WTC11 (cell line): ENCODE results near the gene ARMC9. TPM values are rescaled to one million over a fixed set of nuclear protein-coding genes. Genes with fewer than 3 reads are reported as not detected.

ENCODE experiments used
- ATAC-seq: fragments of 200-7000 bp; cut with Tn5 transposase; 2 replicates; pipeline ENCODE4 v1.10.0; 2021; ENCODE audit warnings: mild to moderate bottlenecking, moderate library complexity
- CTCF ChIA-PET: fragments of 300-600 bp; sonication (Branson Sonifier 250); formaldehyde crosslinking; loops from one replicate; lab custom pipeline; 2021; ENCODE audit warnings: antibody characterized with exemption; lab: Charles Lee
- POLR2A ChIA-PET: fragments of 350-600 bp; sonication (Branson Sonifier 250); formaldehyde crosslinking; loops from one replicate; lab custom pipeline; 2021; ENCODE audit warnings: antibody characterized with exemption; lab: Charles Lee
- DNase-seq: peaks from one replicate; pipeline ENCODE4 v3.0.0; 2021; ENCODE audit warnings: low spot score
- H3K27ac Mint-ChIP-seq: 2 replicates; pipeline ENCODE4 v1.8.0; 2021; ENCODE audit warnings: mixed read lengths
- H3K27me3 Mint-ChIP-seq: 2 replicates; pipeline ENCODE4 v1.8.0; 2021; ENCODE audit warnings: low read depth, mild to moderate bottlenecking, moderate library complexity, mixed read lengths
- H3K36me3 Mint-ChIP-seq: 2 replicates; pipeline ENCODE4 v1.8.0; 2021; ENCODE audit warnings: mixed read lengths
- H3K4me1 Mint-ChIP-seq: 2 replicates; pipeline ENCODE4 v1.8.0; 2022; ENCODE audit warnings: mixed read lengths
- H3K4me3 Mint-ChIP-seq: 2 replicates; pipeline ENCODE4 v1.8.0; 2021; ENCODE audit warnings: mild to moderate bottlenecking, moderate library complexity, mixed read lengths
- H3K9me3 Mint-ChIP-seq: 2 replicates; pipeline ENCODE4 v1.8.0; 2021; ENCODE audit warnings: mixed read lengths
- EMX1 ChIP-seq: fragments of 250-450 bp; sonication (Bioruptor Pico); IDR thresholded peaks from 2 replicates; pipeline ENCODE4 v1.8.0; 2021; ENCODE audit warnings: mild to moderate bottlenecking
- FOXP4 ChIP-seq: sonication (generic); formaldehyde crosslinking; IDR thresholded peaks from 2 replicates; pipeline ENCODE4 v1.8.0; 2022; ENCODE audit warnings: mild to moderate bottlenecking, missing genetic modification reagents
- IRF2 ChIP-seq: sonication (generic); formaldehyde crosslinking; IDR thresholded peaks from 2 replicates; pipeline ENCODE4 v1.8.0; 2022; ENCODE audit warnings: low read depth, missing genetic modification reagents, borderline replicate concordance
- KAT7 ChIP-seq: sonication (generic); formaldehyde crosslinking; IDR thresholded peaks from 2 replicates; pipeline ENCODE4 v1.8.1; 2023; ENCODE audit warnings: missing genetic modification reagents, mild to moderate bottlenecking, borderline replicate concordance
- MLX ChIP-seq: sonication (generic); formaldehyde crosslinking; IDR thresholded peaks from 2 replicates; pipeline ENCODE4 v1.8.1; 2023; ENCODE audit warnings: mild to moderate bottlenecking, missing genetic modification reagents, moderate library complexity
- MXD4 ChIP-seq: fragments of 250-450 bp; sonication (Bioruptor Pico); IDR thresholded peaks from 2 replicates; pipeline ENCODE4 v1.8.0; 2021; ENCODE audit warnings: mild to moderate bottlenecking, moderate library complexity, borderline replicate concordance
- MYBL2 ChIP-seq: sonication (generic); formaldehyde crosslinking; IDR thresholded peaks from 2 replicates; pipeline ENCODE4 v1.8.1; 2023; ENCODE audit warnings: mild to moderate bottlenecking, moderate library complexity, missing genetic modification reagents
- NFATC4 ChIP-seq: fragments of 250-450 bp; sonication (Bioruptor Pico); IDR thresholded peaks from 2 replicates; pipeline ENCODE4 v1.9.0; 2021; ENCODE audit warnings: mild to moderate bottlenecking
- NR3C1 ChIP-seq: sonication (generic); formaldehyde crosslinking; conservative IDR thresholded peaks from 2 replicates; pipeline ENCODE4 v1.8.1; 2023; ENCODE audit warnings: low read depth, mild to moderate bottlenecking, missing genetic modification reagents
- RORB ChIP-seq: fragments of 250-450 bp; sonication (Bioruptor Pico); IDR thresholded peaks from 2 replicates; pipeline ENCODE4 v1.9.0; 2021; ENCODE audit warnings: mild to moderate bottlenecking
- SOX15 ChIP-seq: fragments of 250-450 bp; sonication (Bioruptor Pico); IDR thresholded peaks from 2 replicates; pipeline ENCODE4 v1.9.0; 2021; ENCODE audit warnings: mild to moderate bottlenecking
- ZBTB21 ChIP-seq: sonication (generic); formaldehyde crosslinking; IDR thresholded peaks from 2 replicates; pipeline ENCODE4 v1.8.1; 2023; ENCODE audit warnings: mild to moderate bottlenecking, missing genetic modification reagents, borderline replicate concordance
- ZNF396 ChIP-seq: fragments of 250-450 bp; sonication (Bioruptor Pico); IDR thresholded peaks from 2 replicates; pipeline ENCODE4 v1.8.0; 2021; ENCODE audit warnings: mild to moderate bottlenecking, moderate library complexity, borderline replicate concordance
- total RNA-seq: library from RNA; stranded (reverse); gene quantifications from 3 replicates; pipeline ENCODE4 v1.2.3, GENCODE V29; 2021
- TF ChIP-seq, protein P1 (sequence below): fragments of 250-450 bp; sonication (Bioruptor Pico); conservative IDR thresholded peaks from 2 replicates; pipeline ENCODE4 v1.9.0; 2021; ENCODE audit warnings: mild to moderate bottlenecking

Gene ARMC9
- total RNA-seq, 1 experiment from 2014 or later: 34.9 TPM

- no peak for TF ChIP-seq KAT7 (CRISPR knock-in tag)
- TF ChIP-seq MXD4 (CRISPR knock-in tag): no peak
- no peak for DNase-seq
- Mint-ChIP-seq H3K4me3 (no peak overlapping the region), H3K27ac (peak overlapping the region; percentile 32), H3K36me3 (peaks cover 34% of the 10 kb centered on the region), H3K4me1 (peaks cover 18% of the 10 kb centered on the region), H3K27me3 (no peaks in the 10 kb centered on the region), H3K9me3 (no peaks in the 10 kb centered on the region; the same call in 1 of the 2 replicates)
- no peak for ATAC-seq
- ChIA-PET POLR2A (interaction anchor here (0.6 kb wide), 1 partner anchor 212 kb away, joined by 3 read pairs; no protein-coding TSS in a partner anchor), CTCF (interaction anchor here (1.1 kb wide), 1 partner anchor 150 kb away, joined by 3 read pairs; no protein-coding TSS in a partner anchor)
Measured at GRCh38 chr2:231332872-231333500, 134.6 kb downstream of the ARMC9 start.

- CTCF ChIA-PET: interaction anchor here (1.1 to 1.8 kb wide), 2 partner anchors 78 to 148 kb away, joined by 3 to 4 read pairs; no protein-coding TSS in a partner anchor
- H3K9me3 Mint-ChIP-seq: no peaks in the 10 kb centered on the region; the same call in 1 of the 2 replicates
- DNase-seq: no peak
- peaks cover 34% of the 10 kb centered on the region for H3K36me3 Mint-ChIP-seq
- H3K27me3 Mint-ChIP-seq: no peaks in the 10 kb centered on the region
- H3K27ac Mint-ChIP-seq: peak overlapping the region; percentile 51; the same call in 1 of the 2 replicates
- no peak for TF ChIP-seq MLX (CRISPR knock-in tag)
- H3K4me3 Mint-ChIP-seq: no peak overlapping the region
- peaks cover 18% of the 10 kb centered on the region for H3K4me1 Mint-ChIP-seq
- no peak for ATAC-seq
- POLR2A ChIA-PET: interaction anchor here (1.3 kb wide), 1 partner anchor 9 kb away, joined by 3 read pairs; no protein-coding TSS in a partner anchor
Measured at GRCh38 chr2:231334179-231334930, 135.9 kb downstream of the ARMC9 start.

- POLR2A ChIA-PET: interaction anchor here (1.3 kb wide), 1 partner anchor 10 kb away, joined by 3 read pairs; no protein-coding TSS in a partner anchor
- H3K27me3 Mint-ChIP-seq: no peaks in the 10 kb centered on the region
- peak overlapping the region; percentile 51; the same call in 1 of the 2 replicates for H3K27ac Mint-ChIP-seq
- peaks cover 28% of the 10 kb centered on the region for H3K36me3 Mint-ChIP-seq
- no peaks in the 10 kb centered on the region for H3K9me3 Mint-ChIP-seq
- peaks cover 18% of the 10 kb centered on the region for H3K4me1 Mint-ChIP-seq
- TF ChIP-seq MYBL2 (CRISPR knock-in tag): no peak
- TF ChIP-seq NFATC4 (CRISPR knock-in tag): no peak
- no peak for TF ChIP-seq FOXP4
- no peak for TF ChIP-seq RORB (CRISPR knock-in tag)
- no peak for TF ChIP-seq NR3C1 (CRISPR knock-in tag)
- TF ChIP-seq, protein P1, sequence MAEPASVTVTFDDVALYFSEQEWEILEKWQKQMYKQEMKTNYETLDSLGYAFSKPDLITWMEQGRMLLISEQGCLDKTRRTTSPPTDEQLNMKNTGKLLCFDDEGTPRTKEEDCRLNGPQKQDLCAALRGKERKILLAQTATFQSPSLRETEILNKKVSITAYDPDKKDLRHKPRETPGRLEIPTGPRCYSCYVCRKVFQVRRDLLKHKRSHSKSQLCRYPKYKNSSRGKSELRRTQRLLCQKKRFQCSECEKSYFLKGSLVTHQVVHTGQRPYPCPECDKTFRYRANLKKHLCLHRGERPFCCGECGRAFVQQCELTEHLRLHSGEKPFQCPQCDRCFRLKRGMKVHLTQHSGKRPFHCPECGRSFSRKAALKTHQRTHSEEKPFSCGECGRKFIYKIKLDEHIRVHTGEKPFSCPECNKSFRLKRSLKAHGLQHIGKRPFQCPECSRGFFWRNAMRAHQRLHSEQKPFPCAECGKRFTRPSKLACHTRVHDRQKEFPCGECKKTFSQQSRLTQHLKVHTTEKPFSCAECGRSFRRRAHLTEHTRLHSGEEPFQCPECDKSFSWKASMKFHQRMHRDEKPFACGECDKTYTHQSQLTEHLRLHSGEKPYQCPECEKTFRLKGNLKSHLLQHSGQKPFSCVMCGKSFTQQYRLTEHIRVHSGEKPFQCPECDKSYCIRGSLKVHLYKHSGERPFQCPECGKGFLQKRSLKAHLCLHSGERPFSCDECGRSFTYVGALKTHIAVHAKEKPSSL (CRISPR knock-in tag): no peak
- no peak for TF ChIP-seq EMX1 (CRISPR knock-in tag)
- TF ChIP-seq ZNF396 (CRISPR knock-in tag): no peak
- no peak for TF ChIP-seq IRF2 (CRISPR knock-in tag)
- no peak for TF ChIP-seq ZBTB21
- TF ChIP-seq SOX15 (CRISPR knock-in tag): no peak
- TF ChIP-seq, all 79 proteins: peak for 0
- H3K4me3 Mint-ChIP-seq: no peak overlapping the region
- DNase-seq (no peak), ATAC-seq (no peak; the same call in 1 of the 2 replicates)
- CTCF ChIA-PET: interaction anchor here (1.8 kb wide), 1 partner anchor 78 kb away, joined by 4 read pairs; no protein-coding TSS in a partner anchor
Measured at GRCh38 chr2:231334981-231335380, 136.6 kb downstream of the ARMC9 start.
